GM23338 (cell line): Measurements from ENCODE around the gene PSPN. TPM values are rescaled to one million over a fixed set of nuclear protein-coding genes. Genes with fewer than 3 reads are reported as not detected.

Experiments used
- ATAC-seq: fragments of 200-7000 bp; cut with Tn5 transposase; 3 replicates; pipeline ENCODE4 v1.9.1; 2020
- DNase-seq: peaks from one replicate; pipeline ENCODE4 v3.0.0-alpha.2; 2015; ENCODE audit warnings: low spot score
- H2AFZ ChIP-seq: fragments of 200-600 bp; sonication (generic); 2 replicates; pipeline ENCODE4 v1.8.0; 2016; ENCODE audit warnings: antibody characterized with exemption, mild to moderate bottlenecking, moderate library complexity
- H3F3A ChIP-seq: fragments of 200-600 bp; sonication (generic); replicated peaks from 2 replicates; pipeline ENCODE4 v1.8.0; 2017; ENCODE audit warnings: antibody characterized with exemption, mixed run types, low read depth
- H3K27ac ChIP-seq: fragments of 200-600 bp; sonication (generic); 2 replicates; pipeline ENCODE4 v1.6.1; 2016; ENCODE audit warnings: low read depth
- H3K27me3 ChIP-seq: fragments of 200-600 bp; sonication (generic); 2 replicates; pipeline ENCODE4 v1.8.0; 2016; ENCODE audit warnings: mild to moderate bottlenecking, mixed run types, moderate library complexity; ENCODE audit not compliant: insufficient read depth
- H3K36me3 ChIP-seq: fragments of 200-600 bp; sonication (generic); 2 replicates; pipeline ENCODE4 v1.8.0; 2016; ENCODE audit warnings: mild to moderate bottlenecking; ENCODE audit not compliant: insufficient read depth
- H3K4me1 ChIP-seq: fragments of 200-600 bp; sonication (generic); 2 replicates; pipeline ENCODE4 v1.8.0; 2016; ENCODE audit warnings: mild to moderate bottlenecking, moderate library complexity; ENCODE audit not compliant: insufficient read depth
- H3K4me2 ChIP-seq: fragments of 200-600 bp; sonication (generic); 2 replicates; pipeline ENCODE4 v1.7.1; 2017; ENCODE audit warnings: mixed run types
- H3K4me3 ChIP-seq: fragments of 200-600 bp; sonication (generic); 2 replicates; pipeline ENCODE4 v1.6.1; 2016; ENCODE audit warnings: mixed run types
- H3K79me2 ChIP-seq: fragments of 200-600 bp; sonication (generic); replicated peaks from 2 replicates; pipeline ENCODE4 v1.8.0; 2017; ENCODE audit warnings: mild to moderate bottlenecking; ENCODE audit not compliant: insufficient read depth
- H3K9me2 ChIP-seq: fragments of 200-600 bp; sonication (generic); 2 replicates; pipeline ENCODE4 v1.8.0; 2017; ENCODE audit not compliant: insufficient read depth
- H4K20me1 ChIP-seq: fragments of 200-600 bp; sonication (generic); replicated peaks from 2 replicates; pipeline ENCODE4 v1.8.0; 2017; ENCODE audit warnings: mild to moderate bottlenecking; ENCODE audit not compliant: insufficient read depth
- H3K27ac Mint-ChIP-seq: 2 replicates; pipeline ENCODE4 v1.8.0; 2020; ENCODE audit warnings: inconsistent platforms, mild to moderate bottlenecking, moderate library complexity, mixed read lengths
- H3K27me3 Mint-ChIP-seq: 3 replicates; pipeline ENCODE4 v1.8.0; 2022; ENCODE audit warnings: low read depth, mild to moderate bottlenecking, moderate library complexity, mixed read lengths, inconsistent platforms; ENCODE audit not compliant: insufficient read depth, poor library complexity
- H3K36me3 Mint-ChIP-seq: 3 replicates; pipeline ENCODE4 v1.8.0; 2021; ENCODE audit warnings: low read depth, mild to moderate bottlenecking, inconsistent platforms, moderate library complexity, mixed read lengths
- H3K4me1 Mint-ChIP-seq: 3 replicates; pipeline ENCODE4 v1.8.0; 2020; ENCODE audit warnings: mild to moderate bottlenecking, inconsistent platforms, mixed read lengths
- H3K4me3 Mint-ChIP-seq: 3 replicates; pipeline ENCODE4 v1.8.0; 2021; ENCODE audit warnings: moderate library complexity, mild to moderate bottlenecking, inconsistent platforms, mixed read lengths
- H3K9me3 Mint-ChIP-seq: 3 replicates; pipeline ENCODE4 v1.8.0; 2020; ENCODE audit warnings: moderate library complexity, mild to moderate bottlenecking, inconsistent platforms, mixed read lengths
- CREB1 ChIP-seq: fragments of 250-450 bp; sonication (Bioruptor Pico); IDR thresholded peaks from 2 replicates; pipeline ENCODE4 v1.5.0; 2020; ENCODE audit warnings: low read depth, mild to moderate bottlenecking, moderate library complexity
- EZH2 ChIP-seq: fragments of 200-600 bp; sonication (generic); IDR thresholded peaks from one replicate; pipeline ENCODE4 v1.8.0; 2017; ENCODE audit warnings: antibody characterized with exemption, mild to moderate bottlenecking, low read depth; ENCODE audit not compliant: unreplicated experiment
- EZH2phosphoT487 ChIP-seq: fragments of 200-600 bp; sonication (generic); IDR thresholded peaks from one replicate; pipeline ENCODE4 v1.8.1; 2018; ENCODE audit warnings: antibody characterized with exemption; ENCODE audit not compliant: unreplicated experiment
- JUNB ChIP-seq: IDR thresholded peaks from one replicate; pipeline ENCODE4 v1.6.1; 2016; ENCODE audit warnings: antibody characterized with exemption; ENCODE audit not compliant: unreplicated experiment
- NANOG ChIP-seq: IDR thresholded peaks from 2 replicates; pipeline ENCODE4 v1.6.1; 2016; ENCODE audit warnings: antibody characterized with exemption, borderline replicate concordance
- POLR2AphosphoS5 ChIP-seq: IDR thresholded peaks from 2 replicates; pipeline ENCODE4 v1.6.1; 2016; ENCODE audit warnings: antibody characterized with exemption, low read depth
- REST ChIP-seq: IDR thresholded peaks from one replicate; pipeline ENCODE4 v1.6.1; 2018; ENCODE audit warnings: antibody characterized with exemption; ENCODE audit not compliant: unreplicated experiment
- STAT1 ChIP-seq: IDR thresholded peaks from one replicate; pipeline ENCODE4 v1.6.1; 2016; ENCODE audit warnings: antibody characterized with exemption; ENCODE audit not compliant: unreplicated experiment
- ZNF114 ChIP-seq: fragments of 250-450 bp; sonication (Bioruptor Pico); IDR thresholded peaks from 2 replicates; pipeline ENCODE4 v1.5.0; 2020; ENCODE audit warnings: mild to moderate bottlenecking, moderate library complexity
- ZNF331 ChIP-seq: fragments of 250-450 bp; sonication (Bioruptor Pico); IDR thresholded peaks from 2 replicates; pipeline ENCODE4 v1.5.0; 2020; ENCODE audit warnings: low read depth, mild to moderate bottlenecking, moderate library complexity
- polyA plus RNA-seq: library from polyadenylated mRNA; unstranded; fragments of >200 nt; fragmentation: Nextera tagmentation; extraction: Ambion mirVana; gene quantifications from 2 replicates; pipeline ENCODE4 v1.2.1, GENCODE V29; 2016
- total RNA-seq: library from RNA; depleted of rRNA; stranded (reverse); fragments of >200 nt; shearing (Covaris generic); gene quantifications from 2 replicates; pipeline ENCODE4 v1.2.3, GENCODE V29; 2014
- TF ChIP-seq, protein P1 (sequence below): fragments of 250-450 bp; sonication (Bioruptor Pico); IDR thresholded peaks from 2 replicates; pipeline ENCODE4 v1.5.0; 2020; ENCODE audit warnings: mild to moderate bottlenecking, moderate library complexity
- TF ChIP-seq, protein P2 (sequence below), 2 experiments: fragments of 200-600 bp in 1 of 2; sonication (generic) in 1 of 2; conservative IDR thresholded peaks; 2 replicates each; pipeline versions ENCODE4 v1.5.1 to v1.6.1; 2016 to 2017; ENCODE audit warnings: antibody characterized with exemption in 2 of 2, low read depth in 2 of 2, mild to moderate bottlenecking in 2 of 2, moderate library complexity in 1 of 2
- TF ChIP-seq, protein P3 (sequence below): IDR thresholded peaks from 2 replicates; pipeline ENCODE4 v1.6.1; 2016; ENCODE audit warnings: antibody characterized with exemption

Gene PSPN
- total and polyA plus RNA-seq, 2 experiments from 2014 or later: 0.82 to 1.2 TPM

GRCh38 chr19:6376512-6377190 is 918 bp upstream of the PSPN start:
- Mint-ChIP-seq H3K27ac (peak overlapping the region; percentile 52; the same call in 1 of the 2 replicates), H3K4me3 (no peak overlapping the region), H3K27me3 (peaks cover 12% of the 10 kb centered on the region), H3K9me3 (peaks cover 9% of the 10 kb centered on the region), H3K36me3 (peaks cover 35% of the 10 kb centered on the region), H3K4me1 (peaks cover 22% of the 10 kb centered on the region)
- ATAC-seq (no peak), DNase-seq (no peak)
- Histone ChIP-seq H3K4me1 (peaks cover 7% of the 10 kb centered on the region; the same call in 1 of the 2 replicates), H2AFZ (no peak overlapping the region), H3K27ac (0 out of 2 replicates have a peak overlapping the region, but pooled peaks have one; percentile 10), H3K9me2 (no peaks in the 10 kb centered on the region), H3K36me3 (peaks cover 15% of the 10 kb centered on the region), H4K20me1 (0 out of 2 replicates have a peak, but pooled peaks cover 3% of the 10 kb centered on the region), H3K4me3 (no peak overlapping the region), H3K79me2 (no peaks in the 10 kb centered on the region), H3K4me2 (no peak overlapping the region), H3F3A (0 out of 2 replicates have a peak, but pooled peaks cover 4% of the 10 kb centered on the region), H3K27me3 (no peaks in the 10 kb centered on the region)
- TF ChIP-seq STAT1 (no peak), REST (no peak), EZH2phosphoT487 (no peak), NANOG (no peak), JUNB (no peak), EZH2 (no peak), ZNF331 (no peak), ZNF114 (CRISPR knock-in tag) (no peak), CREB1 (CRISPR knock-in tag) (no peak), POLR2AphosphoS5 (no peak)
- TF ChIP-seq, protein P1, sequence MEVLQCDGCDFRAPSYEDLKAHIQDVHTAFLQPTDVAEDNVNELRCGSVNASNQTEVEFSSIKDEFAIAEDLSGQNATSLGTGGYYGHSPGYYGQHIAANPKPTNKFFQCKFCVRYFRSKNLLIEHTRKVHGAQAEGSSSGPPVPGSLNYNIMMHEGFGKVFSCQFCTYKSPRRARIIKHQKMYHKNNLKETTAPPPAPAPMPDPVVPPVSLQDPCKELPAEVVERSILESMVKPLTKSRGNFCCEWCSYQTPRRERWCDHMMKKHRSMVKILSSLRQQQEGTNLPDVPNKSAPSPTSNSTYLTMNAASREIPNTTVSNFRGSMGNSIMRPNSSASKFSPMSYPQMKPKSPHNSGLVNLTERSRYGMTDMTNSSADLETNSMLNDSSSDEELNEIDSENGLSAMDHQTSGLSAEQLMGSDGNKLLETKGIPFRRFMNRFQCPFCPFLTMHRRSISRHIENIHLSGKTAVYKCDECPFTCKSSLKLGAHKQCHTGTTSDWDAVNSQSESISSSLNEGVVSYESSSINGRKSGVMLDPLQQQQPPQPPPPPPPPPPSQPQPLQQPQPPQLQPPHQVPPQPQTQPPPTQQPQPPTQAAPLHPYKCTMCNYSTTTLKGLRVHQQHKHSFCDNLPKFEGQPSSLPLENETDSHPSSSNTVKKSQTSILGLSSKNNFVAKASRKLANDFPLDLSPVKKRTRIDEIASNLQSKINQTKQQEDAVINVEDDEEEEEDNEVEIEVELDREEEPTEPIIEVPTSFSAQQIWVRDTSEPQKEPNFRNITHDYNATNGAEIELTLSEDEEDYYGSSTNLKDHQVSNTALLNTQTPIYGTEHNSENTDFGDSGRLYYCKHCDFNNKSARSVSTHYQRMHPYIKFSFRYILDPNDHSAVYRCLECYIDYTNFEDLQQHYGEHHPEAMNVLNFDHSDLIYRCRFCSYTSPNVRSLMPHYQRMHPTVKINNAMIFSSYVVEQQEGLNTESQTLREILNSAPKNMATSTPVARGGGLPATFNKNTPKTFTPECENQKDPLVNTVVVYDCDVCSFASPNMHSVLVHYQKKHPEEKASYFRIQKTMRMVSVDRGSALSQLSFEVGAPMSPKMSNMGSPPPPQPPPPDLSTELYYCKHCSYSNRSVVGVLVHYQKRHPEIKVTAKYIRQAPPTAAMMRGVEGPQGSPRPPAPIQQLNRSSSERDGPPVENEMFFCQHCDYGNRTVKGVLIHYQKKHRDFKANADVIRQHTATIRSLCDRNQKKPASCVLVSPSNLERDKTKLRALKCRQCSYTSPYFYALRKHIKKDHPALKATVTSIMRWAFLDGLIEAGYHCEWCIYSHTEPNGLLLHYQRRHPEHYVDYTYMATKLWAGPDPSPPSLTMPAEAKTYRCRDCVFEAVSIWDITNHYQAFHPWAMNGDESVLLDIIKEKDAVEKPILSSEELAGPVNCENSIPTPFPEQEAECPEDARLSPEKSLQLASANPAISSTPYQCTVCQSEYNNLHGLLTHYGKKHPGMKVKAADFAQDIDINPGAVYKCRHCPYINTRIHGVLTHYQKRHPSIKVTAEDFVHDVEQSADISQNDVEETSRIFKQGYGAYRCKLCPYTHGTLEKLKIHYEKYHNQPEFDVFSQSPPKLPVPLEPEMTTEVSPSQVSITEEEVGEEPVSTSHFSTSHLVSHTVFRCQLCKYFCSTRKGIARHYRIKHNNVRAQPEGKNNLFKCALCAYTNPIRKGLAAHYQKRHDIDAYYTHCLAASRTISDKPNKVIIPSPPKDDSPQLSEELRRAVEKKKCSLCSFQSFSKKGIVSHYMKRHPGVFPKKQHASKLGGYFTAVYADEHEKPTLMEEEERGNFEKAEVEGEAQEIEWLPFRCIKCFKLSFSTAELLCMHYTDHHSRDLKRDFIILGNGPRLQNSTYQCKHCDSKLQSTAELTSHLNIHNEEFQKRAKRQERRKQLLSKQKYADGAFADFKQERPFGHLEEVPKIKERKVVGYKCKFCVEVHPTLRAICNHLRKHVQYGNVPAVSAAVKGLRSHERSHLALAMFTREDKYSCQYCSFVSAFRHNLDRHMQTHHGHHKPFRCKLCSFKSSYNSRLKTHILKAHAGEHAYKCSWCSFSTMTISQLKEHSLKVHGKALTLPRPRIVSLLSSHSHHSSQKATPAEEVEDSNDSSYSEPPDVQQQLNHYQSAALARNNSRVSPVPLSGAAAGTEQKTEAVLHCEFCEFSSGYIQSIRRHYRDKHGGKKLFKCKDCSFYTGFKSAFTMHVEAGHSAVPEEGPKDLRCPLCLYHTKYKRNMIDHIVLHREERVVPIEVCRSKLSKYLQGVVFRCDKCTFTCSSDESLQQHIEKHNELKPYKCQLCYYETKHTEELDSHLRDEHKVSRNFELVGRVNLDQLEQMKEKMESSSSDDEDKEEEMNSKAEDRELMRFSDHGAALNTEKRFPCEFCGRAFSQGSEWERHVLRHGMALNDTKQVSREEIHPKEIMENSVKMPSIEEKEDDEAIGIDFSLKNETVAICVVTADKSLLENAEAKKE (CRISPR knock-in tag): no peak
- TF ChIP-seq, protein P2, sequence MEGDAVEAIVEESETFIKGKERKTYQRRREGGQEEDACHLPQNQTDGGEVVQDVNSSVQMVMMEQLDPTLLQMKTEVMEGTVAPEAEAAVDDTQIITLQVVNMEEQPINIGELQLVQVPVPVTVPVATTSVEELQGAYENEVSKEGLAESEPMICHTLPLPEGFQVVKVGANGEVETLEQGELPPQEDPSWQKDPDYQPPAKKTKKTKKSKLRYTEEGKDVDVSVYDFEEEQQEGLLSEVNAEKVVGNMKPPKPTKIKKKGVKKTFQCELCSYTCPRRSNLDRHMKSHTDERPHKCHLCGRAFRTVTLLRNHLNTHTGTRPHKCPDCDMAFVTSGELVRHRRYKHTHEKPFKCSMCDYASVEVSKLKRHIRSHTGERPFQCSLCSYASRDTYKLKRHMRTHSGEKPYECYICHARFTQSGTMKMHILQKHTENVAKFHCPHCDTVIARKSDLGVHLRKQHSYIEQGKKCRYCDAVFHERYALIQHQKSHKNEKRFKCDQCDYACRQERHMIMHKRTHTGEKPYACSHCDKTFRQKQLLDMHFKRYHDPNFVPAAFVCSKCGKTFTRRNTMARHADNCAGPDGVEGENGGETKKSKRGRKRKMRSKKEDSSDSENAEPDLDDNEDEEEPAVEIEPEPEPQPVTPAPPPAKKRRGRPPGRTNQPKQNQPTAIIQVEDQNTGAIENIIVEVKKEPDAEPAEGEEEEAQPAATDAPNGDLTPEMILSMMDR (conservative IDR thresholded peaks at IDR 0.05; ENCODE audit: low read depth in 2 of 2): no peak
- TF ChIP-seq, protein P3, sequence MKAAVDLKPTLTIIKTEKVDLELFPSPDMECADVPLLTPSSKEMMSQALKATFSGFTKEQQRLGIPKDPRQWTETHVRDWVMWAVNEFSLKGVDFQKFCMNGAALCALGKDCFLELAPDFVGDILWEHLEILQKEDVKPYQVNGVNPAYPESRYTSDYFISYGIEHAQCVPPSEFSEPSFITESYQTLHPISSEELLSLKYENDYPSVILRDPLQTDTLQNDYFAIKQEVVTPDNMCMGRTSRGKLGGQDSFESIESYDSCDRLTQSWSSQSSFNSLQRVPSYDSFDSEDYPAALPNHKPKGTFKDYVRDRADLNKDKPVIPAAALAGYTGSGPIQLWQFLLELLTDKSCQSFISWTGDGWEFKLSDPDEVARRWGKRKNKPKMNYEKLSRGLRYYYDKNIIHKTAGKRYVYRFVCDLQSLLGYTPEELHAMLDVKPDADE: no peak
